Stimulated activated CD8-positive, alpha-beta memory T cell treated with anti-CD3 and anti-CD28 coated beads, Interleukin-4, amount 100 ng/mL, for 24 hours (primary cell): ENCODE results near the gene LIMS1.
"Not testable (repeated sequence)": the region's sequence is repeated elsewhere in the genome, so short reads cannot be mapped to it uniquely, and the experiment has no call there.

ENCODE experiments used
- DNase-seq: peaks from one replicate; pipeline ENCODE4 v3.0.0-alpha.2; 2020; ENCODE audit warnings: low read depth

Gene LIMS1

GRCh38 chr2:108587621-108588020, 53.4 kb downstream of the LIMS1 start:
- DNase-seq: no peak

DNA sequence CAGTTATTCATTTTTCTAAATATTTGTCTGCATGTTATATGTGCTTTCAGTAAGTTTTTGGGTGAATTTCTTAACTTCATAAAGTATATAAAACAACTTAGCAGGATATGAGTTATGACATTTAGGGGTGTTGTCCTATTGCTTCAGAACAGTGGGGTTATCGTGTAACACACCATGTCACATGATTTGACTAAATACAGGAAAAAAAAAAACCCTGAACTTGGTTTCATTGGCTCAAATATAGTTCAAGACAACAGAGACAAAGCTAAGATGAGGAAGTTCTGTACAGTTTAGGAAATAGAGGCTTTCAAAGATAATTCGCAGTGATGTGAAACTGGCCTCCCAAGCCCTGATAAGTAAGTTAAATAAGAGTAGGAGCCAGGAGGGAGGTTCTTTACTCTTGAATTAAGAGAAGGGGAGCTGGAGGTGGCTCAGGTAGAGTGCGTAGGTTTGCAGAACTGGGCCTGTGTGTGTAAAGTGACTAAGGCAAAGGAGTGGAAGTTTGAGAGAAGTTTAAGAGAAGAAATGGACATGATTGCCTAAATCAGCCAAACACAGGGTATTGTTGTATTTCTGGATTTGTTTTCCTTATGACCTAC, 53.9 kb downstream of the LIMS1 start:
- no peak for DNase-seq

DNA sequence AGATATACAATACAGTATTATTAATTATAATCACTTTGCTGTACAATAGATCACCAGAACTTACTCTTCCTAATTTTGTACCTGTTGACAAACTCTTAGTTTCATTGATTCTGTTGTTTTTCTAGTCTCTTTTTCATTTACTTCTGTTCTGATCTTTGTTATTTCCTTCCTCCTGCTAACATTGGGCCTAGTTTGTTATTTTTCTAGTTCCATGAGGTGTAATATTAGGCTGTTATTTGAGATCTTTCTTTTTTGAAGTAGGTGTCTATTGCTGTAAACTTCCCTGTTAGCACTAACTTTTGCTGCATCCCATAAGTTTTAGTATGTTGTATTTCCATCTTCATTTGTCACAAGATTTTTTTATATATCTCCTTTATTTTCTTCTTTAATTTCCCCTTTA, 55.1 kb downstream of the LIMS1 start:
- DNase-seq: no peak

DNA sequence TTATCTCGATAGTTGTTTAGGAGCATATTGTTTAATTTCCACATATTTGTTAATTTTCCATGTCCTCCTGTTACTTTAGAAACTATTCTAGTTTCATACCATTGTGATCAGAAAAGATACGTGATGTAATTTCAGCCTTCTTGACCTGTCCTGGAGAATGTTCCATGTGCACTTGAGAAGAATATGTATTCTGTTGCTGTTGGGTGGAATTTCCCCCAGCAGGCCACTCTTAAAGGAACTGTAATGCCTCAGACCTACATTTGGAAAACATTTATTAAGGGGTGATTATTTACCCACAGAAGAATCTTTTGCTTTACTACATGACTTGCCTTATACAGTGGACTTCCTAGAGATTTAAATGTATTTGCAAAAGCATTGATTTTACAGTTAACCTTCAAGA, 55.5 kb downstream of the LIMS1 start:
- no peak for DNase-seq

DNA sequence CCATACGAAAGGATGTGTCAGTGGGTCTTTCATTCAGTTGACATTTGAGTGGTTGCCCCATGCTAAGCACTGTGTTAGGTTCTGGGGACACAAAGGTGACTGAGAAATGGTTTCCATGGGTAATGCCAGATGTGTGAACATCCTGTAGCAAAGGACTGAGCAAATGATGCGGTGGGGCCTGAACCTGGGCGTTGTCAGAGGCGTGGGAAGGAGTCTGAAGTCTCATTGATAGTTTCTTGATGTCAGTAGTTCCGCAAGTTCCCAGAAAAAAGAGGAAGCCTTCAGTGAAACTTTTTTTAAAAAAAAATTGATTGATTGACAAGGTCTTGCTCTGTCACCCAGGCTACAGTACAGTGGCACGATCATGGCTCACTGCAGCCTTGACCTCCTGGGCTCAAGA, 56.9 kb downstream of the LIMS1 start:
- no peak for DNase-seq

GRCh38 chr2:108593547-108594098, 59.4 kb downstream of the LIMS1 start:
- DNase-seq: no peak

- DNase-seq: no peak
These were observed 60.1 kb downstream of the LIMS1 start for GRCh38 chr2:108594132-108594981.

DNA sequence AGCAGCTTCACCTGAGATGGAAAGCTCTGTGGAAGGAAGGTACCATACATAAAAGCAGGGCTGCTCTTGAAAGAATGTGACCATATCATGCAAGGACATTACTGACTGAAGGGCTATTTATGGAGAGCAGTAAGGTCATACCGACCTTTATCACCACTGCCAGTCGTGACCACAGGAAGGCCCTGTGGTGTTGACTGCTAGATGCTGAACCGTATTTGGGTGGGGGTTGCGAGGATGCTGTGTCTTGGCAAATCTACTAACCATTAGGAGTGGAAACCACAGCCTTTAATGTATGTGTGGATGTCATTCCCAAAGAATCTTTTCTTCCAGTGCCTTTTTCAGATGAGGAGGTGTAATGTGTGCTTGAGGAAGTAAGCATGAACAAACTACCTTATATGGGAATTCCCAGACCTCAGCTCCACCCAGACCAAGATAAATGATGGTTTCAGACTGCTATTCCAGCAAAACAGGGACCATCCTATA, 60.8 kb downstream of the LIMS1 start:
- no peak for DNase-seq

DNA sequence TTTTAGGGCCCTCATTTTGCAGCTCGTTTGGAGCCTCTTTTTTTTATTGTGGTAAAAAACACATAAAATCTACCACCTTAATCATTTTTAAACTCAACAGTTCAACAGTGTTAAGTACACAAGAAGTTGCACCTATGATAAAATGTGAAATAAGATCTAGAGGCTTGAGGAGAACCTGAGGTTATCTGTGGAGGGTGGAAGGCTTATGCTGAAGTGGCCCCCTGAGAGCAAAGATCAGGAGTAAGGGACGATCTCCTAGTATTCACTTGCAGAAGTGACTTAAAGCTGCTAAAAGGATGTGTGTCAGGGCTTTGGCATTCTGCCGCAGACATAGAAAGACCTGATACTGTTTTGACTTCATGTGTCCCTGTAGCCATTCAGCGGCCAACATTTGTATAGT, 61.5 kb downstream of the LIMS1 start:
- DNase-seq: not testable (repeated sequence)

DNA sequence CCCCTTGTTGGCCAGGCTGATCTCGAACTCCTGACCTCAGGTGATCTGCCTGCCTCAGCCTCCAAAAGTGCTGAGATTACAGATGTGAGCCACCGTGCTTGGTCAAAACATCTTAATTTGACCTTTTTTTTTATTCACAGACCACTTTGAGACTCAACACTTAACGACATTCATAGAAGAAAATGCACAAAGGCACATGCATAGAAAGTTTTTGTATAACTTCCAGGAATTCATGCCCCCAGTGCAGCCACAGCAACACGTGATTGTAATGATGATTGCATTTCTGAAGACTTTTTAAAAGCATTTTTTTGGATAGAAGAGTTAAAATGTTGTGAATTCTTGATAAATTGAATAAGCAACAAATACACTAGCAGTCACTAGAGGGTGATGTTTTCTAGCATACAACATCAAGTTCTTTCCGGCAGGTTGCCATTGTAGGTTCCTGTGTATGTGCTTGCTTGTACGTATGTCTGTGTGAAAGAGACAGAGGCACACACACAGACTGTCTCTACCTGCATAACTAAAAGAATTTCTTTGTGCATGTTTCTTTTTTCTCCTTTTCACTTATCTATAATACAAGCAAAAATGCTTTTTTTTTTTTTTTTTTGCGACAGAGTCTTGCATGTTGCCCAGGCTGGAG, 63.0 kb downstream of the LIMS1 start:
- not testable (repeated sequence) for DNase-seq

- DNase-seq: not testable (repeated sequence)
These were observed 66.9 kb downstream of the LIMS1 start for GRCh38 chr2:108601199-108601598.

GRCh38 chr2:108602422-108602821, 68.2 kb downstream of the LIMS1 start:
- DNase-seq: no peak

GRCh38 chr2:108604196-108604595, 69.9 kb downstream of the LIMS1 start:
- DNase-seq: no peak

- no peak for DNase-seq
These were observed 71.7 kb downstream of the LIMS1 start for GRCh38 chr2:108605947-108606346.

DNA sequence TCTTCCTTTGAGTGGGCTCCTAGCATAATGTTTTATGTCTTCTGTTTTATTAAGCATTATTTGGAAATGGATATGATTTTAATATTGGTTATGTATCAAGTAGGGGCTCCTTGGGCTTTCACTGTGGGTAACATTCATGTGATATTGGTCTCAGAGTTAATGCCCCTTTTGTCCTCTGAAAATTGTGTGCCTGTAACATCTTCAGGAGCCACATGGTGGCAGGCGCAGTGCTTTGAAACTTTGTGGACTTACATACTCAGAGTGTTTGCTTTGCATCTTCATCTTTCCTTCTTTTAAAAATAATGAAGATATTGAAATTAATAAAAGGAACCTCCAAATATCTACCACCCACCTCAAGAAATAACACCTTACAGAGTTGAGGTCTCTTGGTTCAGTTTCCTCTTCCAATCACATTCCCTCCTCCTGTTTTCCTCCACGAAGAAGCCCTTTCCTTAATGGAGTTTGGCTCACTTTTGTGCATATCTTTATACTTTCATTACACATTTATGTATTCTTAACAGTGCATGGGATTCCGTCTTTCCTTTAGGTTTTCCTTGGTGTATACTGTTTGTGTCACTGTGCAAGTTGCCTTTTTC, 73.5 kb downstream of the LIMS1 start:
- DNase-seq: no peak

DNA sequence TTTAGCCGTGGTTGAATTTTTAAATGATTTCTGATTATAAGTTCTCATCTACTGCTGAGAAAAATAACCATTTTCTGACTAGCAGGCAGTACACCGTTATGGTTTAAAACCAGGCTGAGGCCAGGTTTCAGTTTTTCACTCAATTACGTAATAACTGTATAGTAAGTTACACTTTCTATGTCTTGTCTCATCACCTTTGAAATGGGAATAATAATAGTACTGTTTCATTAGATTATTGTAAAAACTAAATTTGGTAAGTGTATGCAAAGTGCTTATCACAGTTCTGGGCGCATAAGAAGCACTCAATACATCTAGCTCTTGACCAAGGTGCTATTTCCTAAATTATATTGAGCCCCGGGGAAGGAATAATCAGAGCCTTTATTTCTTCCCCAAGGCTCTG, 76.8 kb downstream of the LIMS1 start:
- DNase-seq: no peak

DNA sequence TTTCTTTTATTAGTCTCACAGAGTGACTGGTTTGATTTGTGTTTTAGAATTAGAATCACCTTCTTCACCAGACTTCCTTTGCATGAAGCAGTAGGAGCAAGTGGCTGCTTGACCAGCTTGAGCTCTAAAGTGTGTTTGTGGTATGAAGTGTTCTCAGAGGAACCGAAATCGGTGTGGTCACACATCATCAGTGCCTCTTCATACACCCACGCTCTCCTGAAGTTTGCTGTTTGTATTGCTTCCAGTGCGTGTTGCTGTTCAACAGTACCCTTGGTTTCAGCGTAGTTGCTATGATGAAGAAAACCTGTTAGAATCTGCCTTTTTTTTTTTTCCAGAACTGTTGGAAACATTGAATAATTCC, 77.9 kb downstream of the LIMS1 start:
- no peak for DNase-seq

GRCh38 chr2:108612514-108613183, 78.4 kb downstream of the LIMS1 start:
- DNase-seq: peak; percentile 41

DNA sequence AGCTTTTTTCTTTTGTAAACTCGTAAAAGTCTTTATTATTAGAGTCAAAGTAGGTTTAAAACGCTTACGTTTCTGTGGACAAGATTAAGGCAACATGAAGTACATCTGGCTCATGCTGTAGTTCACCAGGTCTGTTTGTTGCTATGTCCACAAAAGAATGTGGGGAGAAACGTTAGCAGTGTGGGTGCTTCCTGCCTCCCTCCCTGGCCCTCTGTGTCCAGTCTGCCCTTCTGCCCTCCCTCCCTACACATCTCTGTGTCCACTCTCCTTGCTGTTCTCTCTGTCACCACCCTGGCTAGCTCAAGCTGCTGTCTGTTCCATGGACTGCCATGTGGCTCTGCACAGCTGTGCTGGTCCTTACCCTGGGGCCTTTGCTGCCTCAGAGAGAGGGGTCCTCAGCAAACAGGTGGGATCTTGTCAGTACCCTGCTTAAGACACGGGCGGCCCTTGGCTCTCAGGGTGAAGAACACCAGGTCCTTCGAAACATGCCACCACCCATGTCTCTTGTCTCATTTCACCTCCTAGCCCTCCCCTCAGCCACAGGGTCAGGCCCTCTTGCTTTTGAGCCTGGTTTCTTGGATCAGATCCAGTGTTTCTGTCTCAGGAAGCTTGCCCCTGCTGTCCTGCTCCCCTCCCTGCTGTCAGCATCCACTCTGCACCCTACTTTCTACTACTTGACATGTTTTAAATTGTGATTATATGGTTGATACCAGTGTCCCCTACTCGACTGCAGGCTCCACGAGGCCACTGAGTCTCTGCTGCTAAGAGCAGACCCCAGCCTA, 79.2 kb downstream of the LIMS1 start:
- no peak for DNase-seq

DNA sequence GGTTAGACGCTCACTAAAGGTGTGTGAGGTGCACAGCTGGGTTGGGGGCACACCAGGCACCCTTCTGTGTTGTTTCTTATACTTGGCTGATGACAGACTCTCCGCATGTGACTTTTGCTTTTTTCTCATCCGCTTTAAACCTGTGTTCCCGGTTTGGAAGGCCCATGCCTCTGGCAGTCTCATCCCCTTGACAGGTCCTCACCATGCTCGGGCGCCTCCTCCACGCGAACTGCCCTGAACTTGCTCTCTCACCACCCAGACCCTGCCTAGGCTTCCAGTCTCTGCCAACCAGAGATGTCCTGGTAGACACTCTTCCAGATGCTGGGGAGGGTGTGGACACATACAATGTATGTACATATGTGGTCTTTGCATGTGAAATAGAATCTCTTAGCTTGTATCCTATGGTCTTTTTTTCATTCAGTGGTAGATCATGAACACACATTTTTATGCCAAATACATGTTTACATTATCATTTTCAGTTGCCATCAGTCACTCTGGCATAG, 79.8 kb downstream of the LIMS1 start:
- no peak for DNase-seq

GRCh38 chr2:108614659-108615058, 80.4 kb downstream of the LIMS1 start:
- no peak for DNase-seq
